Measurements from ENCODE around the gene ANKRD35. TPM values are rescaled to one million over a fixed set of nuclear protein-coding genes. Genes with fewer than 3 reads are reported as not detected.

Gene ANKRD35
- total RNA-seq, 1 experiment from 2014 or later: not detected

DNA sequence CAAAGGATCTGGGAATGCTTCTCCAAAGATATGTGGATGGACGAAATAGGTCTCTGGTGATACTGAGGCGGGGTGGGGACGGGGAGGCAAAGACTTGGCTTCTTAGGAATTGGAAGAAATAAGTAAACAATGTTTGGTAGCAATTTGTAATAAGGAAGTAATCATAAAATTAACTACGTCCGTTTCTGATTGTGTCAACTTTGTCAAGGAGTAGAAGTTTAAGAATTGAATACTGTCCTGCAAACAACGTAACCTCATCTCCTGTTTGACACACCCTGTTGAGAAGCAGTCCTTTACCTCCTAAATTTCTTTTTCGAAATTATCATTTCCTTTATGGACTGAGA is 61.2 kb downstream of the ANKRD35 start (continued):
- no peak for TF ChIP-seq REST (IDR thresholded peaks at IDR 0.05; ENCODE audit: low read depth)
- TF ChIP-seq ELF1 (IDR thresholded peaks at IDR 0.05; ENCODE audit: borderline replicate concordance, low read depth): no peak

DNA sequence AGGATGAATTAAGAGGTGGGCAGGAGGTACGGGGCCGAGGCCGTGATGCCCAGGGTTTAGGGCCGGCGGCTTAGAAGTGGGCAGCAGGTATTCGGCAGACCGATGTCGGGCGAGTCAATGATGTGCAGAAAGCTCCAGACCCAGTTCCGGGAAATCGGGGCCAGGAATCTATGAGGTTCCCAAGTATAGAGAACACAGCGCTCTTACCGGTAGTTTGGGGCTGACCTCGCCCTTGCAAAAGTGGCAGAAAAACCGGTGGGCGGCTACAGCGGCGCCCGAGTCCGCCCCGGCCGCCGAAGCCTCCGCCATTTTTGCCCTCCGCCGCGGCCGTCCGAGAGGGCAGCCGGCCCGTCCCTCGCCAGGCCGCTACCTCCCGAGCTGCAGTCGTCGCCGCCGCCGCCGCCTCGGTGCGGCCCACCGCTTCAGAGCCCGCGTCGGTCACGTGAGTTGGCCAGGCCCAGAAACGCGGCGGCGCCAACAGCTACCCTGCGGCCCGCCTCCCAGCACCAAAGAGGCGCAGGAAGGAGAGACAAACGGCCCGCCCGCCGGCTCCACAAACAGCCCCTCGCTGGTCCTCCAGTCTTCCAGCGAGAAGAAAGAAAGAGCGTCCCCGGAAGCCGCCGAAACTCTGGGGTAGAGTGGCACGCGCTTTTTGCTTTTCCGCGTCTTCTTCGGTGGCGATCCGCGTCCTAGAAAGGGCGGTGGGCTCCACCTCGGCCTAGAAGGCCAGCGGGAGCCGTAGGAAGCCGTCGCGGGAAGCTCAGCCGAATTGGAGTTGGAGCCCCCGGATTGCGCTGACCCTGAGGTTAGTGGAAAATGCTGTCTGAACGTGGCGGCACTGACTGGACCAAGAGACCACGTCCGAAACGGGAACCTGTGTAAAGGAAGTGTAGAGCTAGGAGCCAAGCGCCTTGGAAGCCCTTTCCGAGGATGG is 61.8 kb downstream of the ANKRD35 start, which contains the start of the genes POLR3C and RNF115:
Gene POLR3C, plus strand, starts transcription at position 636 of the 934 bp plus-strand sequence. CDS start 1,577 bp downstream, outside the sequence.
Gene RNF115, minus strand, starts transcription at position 531 of the 934 bp plus-strand sequence. Its CDS starts 222 bp downstream, at position 309.
- intact Hi-C loops (cut with micrococcal nuclease): loop anchor here (5.0 kb wide), 1 partner anchor 42 kb away; no protein-coding TSS in a partner anchor
- Histone ChIP-seq H3K4me1 (ENCODE audit: control insufficient read depth in 1 of 2, insufficient read depth in 2 of 2, low read length in 2 of 2) (peaks cover 7 to 13% of the 10 kb centered on the region in 2 experiments; a peak in 3 of 4 replicates), H3K9ac (ENCODE audit: low read length) (peak within 1 kb of the TSS; percentile 90), H2AFZ (ENCODE audit: low read depth, low read length, poor library complexity, severe bottlenecking) (peak within 1 kb of the TSS; percentile 13), H3K4me2 (ENCODE audit: low read length) (peak within 1 kb of the TSS; percentile 88), H3K36me3 (ENCODE audit: control insufficient read depth in 1 of 2, insufficient read depth in 2 of 2, low read length in 2 of 2) (peaks cover 24 to 27% of the 10 kb centered on the region in 2 experiments; a peak in 3 of 4 replicates), H4K20me1 (ENCODE audit: insufficient read depth) (no peaks in the 10 kb centered on the region), H3K27me3 (ENCODE audit: insufficient read depth, low read length) (no peaks in the 10 kb centered on the region), H3K27ac (ENCODE audit: low read depth, low read length) (peak within 1 kb of the TSS; percentile 83), H3K4me3 (replicated peaks in 1 of 2; ENCODE audit: low read depth in 1 of 2, low read length in 2 of 2) (peak within 1 kb of the TSS; percentile 71 to 84), H3K79me2 (ENCODE audit: insufficient read depth, low read length) (peaks cover 36% of the 10 kb centered on the region), H3K9me3 (ENCODE audit: control insufficient read depth in 1 of 2, insufficient read depth in 1 of 2, low read depth in 1 of 2, low read length in 2 of 2) (no peaks in the 10 kb centered on the region), H3K9me2 (ENCODE audit: insufficient read depth) (no peaks in the 10 kb centered on the region)
- CTCF ChIA-PET: interaction anchor here (0.7 to 1.1 kb wide), 2 partner anchors 21 to 35 kb away, joined by 3 to 5 read pairs; partner anchors contain the start of gene PIAS3
- ATAC-seq (peak; percentile 95), DNase-seq (ENCODE audit: low read depth, low spot score) (peak; percentile 70)
- RAD21 ChIA-PET (ENCODE audit: low non-redundant PET in 1 of 2, low total read pairs in 2 of 2, uncharacterized antibody in 2 of 2, unreplicated experiment in 2 of 2): no interaction called here
- BruUV-seq (replicated peaks): no TSS peak
- POLR2A ChIA-PET: interaction anchor here (0.8 to 1.2 kb wide), 4 partner anchors 8 to 228 kb away, joined by 3 to 5 read pairs (median 4); partner anchors contain the start of gene PIAS3
- no peak for TF ChIP-seq REST (IDR thresholded peaks at IDR 0.05; ENCODE audit: low read depth)
- no peak for TF ChIP-seq EZH2phosphoT487 (IDR thresholded peaks at IDR 0.05; ENCODE audit: borderline replicate concordance)
- no peak for TF ChIP-seq FOSL1 (IDR thresholded peaks at IDR 0.05; ENCODE audit: low read depth)
- peak; percentile 92 for TF ChIP-seq ZFX (IDR thresholded peaks at IDR 0.05)
- TF ChIP-seq POLR2AphosphoS5 (IDR thresholded peaks at IDR 0.05; ENCODE audit: low read depth, low read length): peak; percentile 82
- TF ChIP-seq TCF7L2 (IDR thresholded peaks at IDR 0.05; ENCODE audit: borderline replicate concordance, extremely low read depth, insufficient read depth, insufficient read length): peak; percentile 81
- no peak for TF ChIP-seq CEBPB (IDR thresholded peaks at IDR 0.05; ENCODE audit: low read depth)
- peak; percentile 37; the same call in 1 of the 2 replicates for TF ChIP-seq SP1 (IDR thresholded peaks at IDR 0.05; ENCODE audit: low read depth)
- peak; percentile 13; the same call in 1 of the 2 replicates for TF ChIP-seq JUND (IDR thresholded peaks at IDR 0.05)
- peak; percentile 92 for TF ChIP-seq SIN3A (IDR thresholded peaks at IDR 0.05; ENCODE audit: low read depth)
- TF ChIP-seq, protein P1, sequence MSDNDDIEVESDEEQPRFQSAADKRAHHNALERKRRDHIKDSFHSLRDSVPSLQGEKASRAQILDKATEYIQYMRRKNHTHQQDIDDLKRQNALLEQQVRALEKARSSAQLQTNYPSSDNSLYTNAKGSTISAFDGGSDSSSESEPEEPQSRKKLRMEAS (IDR thresholded peaks at IDR 0.05): peak; percentile 94
- no peak for TF ChIP-seq EGR1 (IDR thresholded peaks at IDR 0.05; ENCODE audit: low read depth)
- no peak; the same call in 1 of the 2 replicates for TF ChIP-seq RAD21 (IDR thresholded peaks at IDR 0.05; ENCODE audit: low read depth)
- TF ChIP-seq SRF (IDR thresholded peaks at IDR 0.05; ENCODE audit: low read depth): peak; percentile 37; the same call in 1 of the 2 replicates
- no peak; the same call in none of the 2 replicates for TF ChIP-seq CBX3 (IDR thresholded peaks at IDR 0.05; ENCODE audit: low read depth)
- TF ChIP-seq POLR2A (IDR thresholded peaks at IDR 0.05; ENCODE audit: borderline replicate concordance, extremely low read depth, insufficient read depth, insufficient read length): peak; percentile 62

Measured in HCT116 (cell line).